ENCODE data around the gene ATP6V0A1. TPM values are rescaled to one million over a fixed set of nuclear protein-coding genes. Genes with fewer than 3 reads are reported as not detected.
"Not testable (repeated sequence)": the region's sequence is repeated elsewhere in the genome, so short reads cannot be mapped to it uniquely, and the experiment has no call there.

ATP6V0A1 gene
- total RNA-seq, 4 donors from 2014 or later = 35.9 to 62.7 (median 47.5) TPM

DNA sequence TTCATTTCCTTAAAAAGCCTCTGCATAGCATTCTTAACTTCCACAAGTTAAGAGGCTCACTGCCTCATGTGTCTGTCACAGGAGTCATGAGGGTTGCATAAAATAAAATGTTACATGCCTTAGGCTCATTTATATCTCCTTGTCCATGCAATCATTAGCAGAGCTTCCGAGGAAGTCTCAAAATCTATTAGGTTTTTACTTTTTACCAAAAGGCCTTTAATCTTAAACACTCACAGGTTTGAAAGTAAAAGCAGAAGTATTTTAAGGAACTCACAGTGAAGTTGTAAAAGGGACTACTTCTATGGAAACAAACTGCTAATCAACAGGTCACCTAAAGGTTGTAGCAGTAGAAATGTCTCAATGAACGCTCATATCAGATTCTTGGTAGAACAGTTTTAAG, 5.2 kb upstream of the ATP6V0A1 start:
- no peaks in the 10 kb centered on the region for H3K36me3 ChIP-seq
- no peak for DNase-seq
- H3K4me3 ChIP-seq = no peak overlapping the region
- no peaks in the 10 kb centered on the region for H3K9me3 ChIP-seq
- H3K27me3 ChIP-seq = no peaks in the 10 kb centered on the region
- intact Hi-C loops (cut with DNase I) = no loop called here
- no peak overlapping the region for H3K27ac ChIP-seq
- TF ChIP-seq, protein P1, sequence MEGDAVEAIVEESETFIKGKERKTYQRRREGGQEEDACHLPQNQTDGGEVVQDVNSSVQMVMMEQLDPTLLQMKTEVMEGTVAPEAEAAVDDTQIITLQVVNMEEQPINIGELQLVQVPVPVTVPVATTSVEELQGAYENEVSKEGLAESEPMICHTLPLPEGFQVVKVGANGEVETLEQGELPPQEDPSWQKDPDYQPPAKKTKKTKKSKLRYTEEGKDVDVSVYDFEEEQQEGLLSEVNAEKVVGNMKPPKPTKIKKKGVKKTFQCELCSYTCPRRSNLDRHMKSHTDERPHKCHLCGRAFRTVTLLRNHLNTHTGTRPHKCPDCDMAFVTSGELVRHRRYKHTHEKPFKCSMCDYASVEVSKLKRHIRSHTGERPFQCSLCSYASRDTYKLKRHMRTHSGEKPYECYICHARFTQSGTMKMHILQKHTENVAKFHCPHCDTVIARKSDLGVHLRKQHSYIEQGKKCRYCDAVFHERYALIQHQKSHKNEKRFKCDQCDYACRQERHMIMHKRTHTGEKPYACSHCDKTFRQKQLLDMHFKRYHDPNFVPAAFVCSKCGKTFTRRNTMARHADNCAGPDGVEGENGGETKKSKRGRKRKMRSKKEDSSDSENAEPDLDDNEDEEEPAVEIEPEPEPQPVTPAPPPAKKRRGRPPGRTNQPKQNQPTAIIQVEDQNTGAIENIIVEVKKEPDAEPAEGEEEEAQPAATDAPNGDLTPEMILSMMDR (IDR thresholded peaks at IDR 0.05) = no peak
- TF ChIP-seq POLR2A (IDR thresholded peaks at IDR 0.05) = no peak
- H3K4me1 ChIP-seq = peaks cover 15 to 26% (median 19%) of the 10 kb centered on the region in 3 donors
- 38 to 52% methylated on average over 2 of the region's 2 CpGs for WGBS, 2 donors

DNA sequence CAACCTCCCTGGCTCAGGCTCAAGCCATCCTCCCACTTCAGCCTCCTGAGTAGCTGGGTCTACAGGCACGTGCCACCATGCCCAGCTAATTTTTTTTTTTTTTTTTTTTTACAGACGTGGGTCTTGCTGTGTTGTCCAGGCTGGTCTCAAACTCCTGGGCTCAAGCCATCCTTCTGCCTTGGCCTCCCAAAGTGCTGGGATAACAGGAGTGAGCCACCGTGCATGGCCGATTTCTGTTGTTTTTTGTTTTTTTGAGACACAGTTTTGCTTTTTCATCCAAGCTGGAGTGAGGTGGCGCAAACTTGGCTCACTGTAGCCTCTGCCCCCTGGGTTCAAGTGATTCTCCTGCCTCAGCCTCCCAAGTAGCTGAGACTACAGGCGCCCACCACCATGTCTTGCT, 3.7 kb upstream of the ATP6V0A1 start:
- H3K9me3 ChIP-seq; intact Hi-C loops (cut with DNase I); H3K27ac ChIP-seq; H3K36me3 ChIP-seq; H3K27me3 ChIP-seq; H3K4me3 ChIP-seq; DNase-seq: not testable (repeated sequence)
- peaks cover 15 to 40% (median 19%) of the 10 kb centered on the region in 3 donors for H3K4me1 ChIP-seq
- 84 to 87% methylated on average over 6 of the region's 6 CpGs for WGBS, 2 donors

DNA sequence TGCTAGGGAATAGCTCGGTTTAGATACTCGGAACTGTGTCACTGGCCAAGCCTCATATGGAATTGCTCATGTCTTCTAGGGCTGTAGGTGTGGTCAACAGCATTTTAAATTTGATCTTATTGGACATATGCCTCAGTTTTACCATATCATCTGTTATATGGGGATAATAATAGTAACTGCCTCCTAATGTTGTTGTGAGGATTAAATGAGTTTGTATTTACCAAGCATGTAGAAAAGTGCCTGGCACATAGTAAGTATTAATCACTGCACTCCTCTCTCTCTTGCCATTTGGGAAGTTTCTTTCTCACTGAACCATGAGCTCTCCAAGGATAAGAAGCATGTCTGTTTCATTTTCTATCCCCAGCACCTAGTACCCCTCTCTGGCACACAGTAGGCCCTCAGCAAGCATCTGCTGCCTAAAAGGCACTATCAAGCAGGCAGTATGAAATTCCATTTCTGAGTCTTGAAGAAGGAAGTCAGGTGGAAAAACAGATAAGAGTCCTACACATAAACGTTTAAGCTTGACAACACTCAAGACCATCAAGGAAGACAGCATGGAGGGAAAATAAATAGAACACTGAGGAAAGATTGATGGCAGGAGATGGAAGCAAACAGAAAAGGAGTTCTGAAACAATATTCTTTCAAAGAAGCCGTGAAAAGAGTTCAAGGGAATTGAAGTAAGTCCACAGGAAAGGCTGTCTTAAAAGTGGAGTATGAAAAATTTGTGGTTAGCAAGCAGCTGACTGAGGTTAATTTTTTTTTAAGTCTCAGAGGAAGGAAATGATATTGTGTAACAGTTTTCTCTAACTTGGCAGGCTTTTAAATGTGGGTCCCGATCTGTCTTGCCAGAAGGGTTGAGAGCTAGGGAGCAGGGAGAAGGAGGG, 2.2 kb upstream of the ATP6V0A1 start:
- DNase-seq = no peak
- Histone ChIP-seq H3K4me3 (peak overlapping the region in 1 of 4 donors; percentile 20), H3K36me3 (peaks cover 0 to 7% (median 0%) of the 10 kb centered on the region in 3 donors), H3K9me3 (no peaks in the 10 kb centered on the region), H3K27ac (peak overlapping the region; percentile 38 to 99 (median 88)), H3K27me3 (no peaks in the 10 kb centered on the region), H3K4me1 (peaks cover 23 to 55% (median 24%) of the 10 kb centered on the region in 3 donors)
- intact Hi-C loops (cut with DNase I) = no loop called here
- TF ChIP-seq, protein P1 (IDR thresholded peaks at IDR 0.05) = no peak
- no peak for TF ChIP-seq POLR2A (IDR thresholded peaks at IDR 0.05)
- WGBS, 2 donors = 37 to 44% methylated on average over 5 of the region's 5 CpGs

DNA sequence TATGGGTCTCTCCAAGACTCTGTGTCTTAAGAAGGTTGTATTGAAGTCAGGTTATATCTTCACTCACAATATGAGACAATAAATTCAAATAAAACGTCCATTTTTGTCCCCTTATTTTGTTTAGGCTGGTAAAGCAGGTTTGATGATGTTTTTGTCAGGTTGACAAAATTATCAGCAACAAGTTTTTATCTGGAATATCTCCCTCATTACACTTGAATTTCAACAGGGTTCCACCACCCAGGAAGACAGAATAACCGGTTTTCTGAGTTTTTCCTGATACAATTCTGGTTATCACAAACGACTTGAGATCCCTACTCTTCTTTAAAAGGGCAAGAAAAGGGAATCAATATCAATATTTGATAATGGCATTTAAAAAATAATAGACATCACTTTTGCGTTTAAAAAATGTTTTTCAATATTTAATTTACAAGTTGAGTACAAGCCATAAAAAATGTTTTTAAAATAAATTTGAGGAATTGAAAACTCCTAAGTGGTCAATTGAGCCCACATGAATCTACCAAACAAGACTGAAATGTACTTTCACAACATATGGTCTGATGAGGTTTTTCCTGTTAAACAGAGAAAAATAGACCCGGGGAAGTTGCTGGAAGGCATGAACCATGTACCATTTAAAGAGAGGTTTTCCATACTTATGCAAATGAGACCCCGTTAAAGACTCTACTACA, 1.4 kb upstream of the ATP6V0A1 start:
- 14 to 19% methylated on average over 6 of the region's 6 CpGs for WGBS, 2 donors
- no peak for DNase-seq
- H3K4me3 ChIP-seq = no peak overlapping the region
- TF ChIP-seq POLR2A (IDR thresholded peaks at IDR 0.05) = no peak
- TF ChIP-seq, protein P1 (IDR thresholded peaks at IDR 0.05) = no peak
- H3K9me3 ChIP-seq = no peaks in the 10 kb centered on the region
- H3K36me3 ChIP-seq = peaks cover 0 to 15% (median 0%) of the 10 kb centered on the region in 3 donors
- peak overlapping the region; percentile 38 to 99 (median 88) for H3K27ac ChIP-seq
- intact Hi-C loops (cut with DNase I) = no loop called here
- peaks cover 23 to 55% (median 24%) of the 10 kb centered on the region in 3 donors for H3K4me1 ChIP-seq
- H3K27me3 ChIP-seq = no peaks in the 10 kb centered on the region

DNA sequence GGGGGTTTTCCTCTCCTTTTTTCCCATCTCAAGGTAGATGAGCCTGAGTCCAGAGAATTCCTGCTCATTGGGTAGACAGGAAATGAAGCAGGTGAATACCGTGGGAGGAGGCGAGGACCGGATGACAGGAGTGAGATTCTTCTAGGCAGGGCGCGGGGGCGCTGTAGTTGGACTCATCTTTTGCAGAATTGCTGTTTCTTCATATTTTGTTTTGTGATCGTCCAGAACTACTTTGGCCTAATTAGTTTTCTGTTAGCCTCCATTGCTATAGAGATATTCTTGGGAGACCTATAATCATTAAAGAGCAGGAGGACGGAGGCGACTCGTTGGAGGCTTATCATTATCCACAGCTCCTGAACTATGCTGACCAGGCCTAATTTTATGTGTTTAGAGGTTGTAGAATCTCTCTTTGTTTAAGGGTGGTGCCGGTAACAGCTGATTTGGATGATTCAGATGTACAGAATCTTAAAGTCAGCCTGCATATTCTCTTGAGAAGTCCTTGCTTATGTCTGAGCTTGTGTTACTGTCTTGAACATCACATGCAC, 650 bp downstream of the ATP6V0A1 start:
- H3K9me3 ChIP-seq = no peaks in the 10 kb centered on the region
- peaks cover 0 to 36% (median 0%) of the 10 kb centered on the region in 3 donors for H3K36me3 ChIP-seq
- WGBS, 2 donors = 2 to 10% methylated on average over 11 of the region's 11 CpGs
- no peak for TF ChIP-seq POLR2A (IDR thresholded peaks at IDR 0.05)
- TF ChIP-seq, protein P1 (IDR thresholded peaks at IDR 0.05) = peak in 4 of 6 experiments; percentile 9 to 37 (median 20)
- peak overlapping the region; percentile 97 to 99 (median 99) for H3K27ac ChIP-seq
- peak overlapping the region; percentile 81 to 85 (median 82) for H3K4me3 ChIP-seq
- H3K27me3 ChIP-seq = no peaks in the 10 kb centered on the region
- DNase-seq = no peak
- peaks cover 23 to 55% (median 24%) of the 10 kb centered on the region in 3 donors for H3K4me1 ChIP-seq
- intact Hi-C loops (cut with DNase I) = no loop called here
